GM13977 (cell line): ENCODE data around the gene NPAS3.

Experiments used
- DNase-seq: peaks from one replicate; pipeline ENCODE4 v3.0.0; 2012; ENCODE audit warnings: low spot score
- in situ Hi-C: fragments of 300-500 bp; cut with MboI; formaldehyde crosslinking; loops from one replicate; pipeline ENCODE4 v1.12.0; 2022; ENCODE audit warnings: low sequenced_read_pairs, low pct_unique_long_range_greater_than_20kb, mixed read lengths, inconsistent platforms; ENCODE audit not compliant: unreplicated experiment
- TF ChIP-seq, protein P1 (sequence below): IDR thresholded peaks from 2 replicates; pipeline ENCODE4 v1.5.1; 2012; ENCODE audit warnings: mild to moderate bottlenecking, control low read depth; ENCODE audit not compliant: insufficient read depth; ENCODE audit errors: extremely low read depth, missing control alignments

NPAS3 gene

DNA sequence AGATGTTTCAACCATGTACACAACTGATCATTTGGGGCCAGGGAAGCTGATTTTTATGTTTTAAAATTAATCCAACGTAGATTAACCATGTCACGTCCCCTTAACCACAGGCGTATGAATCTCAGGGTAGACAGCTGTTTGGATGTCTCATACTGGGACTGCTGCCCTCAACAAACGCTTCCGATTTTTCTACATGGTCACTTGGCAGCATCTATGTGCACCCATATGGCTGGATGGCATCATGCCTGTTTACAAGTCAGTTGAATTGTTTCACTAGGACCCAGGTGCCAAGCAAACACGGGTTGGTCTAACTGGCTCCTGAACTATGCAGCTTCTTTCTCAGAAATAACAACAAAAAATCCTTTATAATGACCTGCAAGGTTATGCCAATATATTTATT is 393.8 kb downstream of the NPAS3 start:
- TF ChIP-seq, protein P1, sequence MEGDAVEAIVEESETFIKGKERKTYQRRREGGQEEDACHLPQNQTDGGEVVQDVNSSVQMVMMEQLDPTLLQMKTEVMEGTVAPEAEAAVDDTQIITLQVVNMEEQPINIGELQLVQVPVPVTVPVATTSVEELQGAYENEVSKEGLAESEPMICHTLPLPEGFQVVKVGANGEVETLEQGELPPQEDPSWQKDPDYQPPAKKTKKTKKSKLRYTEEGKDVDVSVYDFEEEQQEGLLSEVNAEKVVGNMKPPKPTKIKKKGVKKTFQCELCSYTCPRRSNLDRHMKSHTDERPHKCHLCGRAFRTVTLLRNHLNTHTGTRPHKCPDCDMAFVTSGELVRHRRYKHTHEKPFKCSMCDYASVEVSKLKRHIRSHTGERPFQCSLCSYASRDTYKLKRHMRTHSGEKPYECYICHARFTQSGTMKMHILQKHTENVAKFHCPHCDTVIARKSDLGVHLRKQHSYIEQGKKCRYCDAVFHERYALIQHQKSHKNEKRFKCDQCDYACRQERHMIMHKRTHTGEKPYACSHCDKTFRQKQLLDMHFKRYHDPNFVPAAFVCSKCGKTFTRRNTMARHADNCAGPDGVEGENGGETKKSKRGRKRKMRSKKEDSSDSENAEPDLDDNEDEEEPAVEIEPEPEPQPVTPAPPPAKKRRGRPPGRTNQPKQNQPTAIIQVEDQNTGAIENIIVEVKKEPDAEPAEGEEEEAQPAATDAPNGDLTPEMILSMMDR: no peak
- DNase-seq: no peak
- in situ Hi-C loops: no loop called here

DNA sequence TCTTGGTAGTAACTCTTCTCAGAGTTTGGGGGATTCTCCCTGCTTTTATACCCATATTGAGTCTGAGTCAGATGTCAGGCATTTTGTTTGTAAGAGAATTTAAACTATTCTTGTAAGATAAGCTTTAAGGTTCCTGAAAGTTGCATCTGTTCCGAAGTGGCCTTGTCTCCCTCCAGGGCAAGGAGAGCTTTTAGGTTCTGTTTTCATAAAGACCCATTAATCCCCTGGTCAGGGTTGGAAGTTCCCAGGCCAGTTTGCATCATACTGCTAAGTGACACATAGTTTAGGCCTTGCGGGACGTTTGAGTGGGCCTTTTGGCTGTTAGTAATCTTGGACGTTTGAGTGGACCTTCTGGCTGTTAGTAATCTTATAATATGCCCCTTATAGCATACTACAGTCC is 396.7 kb downstream of the NPAS3 start:
- TF ChIP-seq, protein P1: no peak
- DNase-seq: no peak
- in situ Hi-C loops: no loop called here

DNA sequence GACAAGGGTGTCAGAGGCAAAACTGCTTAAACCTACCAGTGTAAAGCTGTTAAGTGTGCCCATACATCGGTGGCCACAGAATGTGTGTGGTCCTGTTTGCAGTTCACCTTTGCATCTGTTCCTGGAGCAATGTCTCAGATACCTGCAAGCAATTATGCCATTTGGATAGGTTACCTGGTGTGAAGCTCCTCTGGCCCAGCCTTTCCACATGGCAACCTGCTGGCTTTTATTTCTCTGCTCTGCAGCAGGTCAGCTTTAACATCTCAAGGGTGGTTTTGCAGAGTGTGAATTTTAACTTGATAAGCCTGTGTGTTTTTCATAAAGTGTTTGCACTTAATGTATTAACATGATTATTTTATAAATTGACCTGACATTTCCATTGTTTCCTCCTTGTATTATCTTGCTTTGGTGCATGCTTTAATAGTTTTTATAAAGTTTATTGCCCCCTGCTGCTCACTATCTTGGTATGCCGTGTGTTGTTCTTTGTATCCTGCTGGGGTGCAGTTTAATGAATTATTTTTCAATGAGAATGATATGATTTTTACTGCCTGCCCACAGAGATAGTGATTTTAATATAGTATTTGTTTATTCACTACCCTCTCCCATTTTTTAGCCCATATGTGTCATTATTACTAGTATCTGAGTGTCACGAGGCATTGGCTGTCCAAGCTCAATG is 403.8 kb downstream of the NPAS3 start:
- DNase-seq: no peak
- TF ChIP-seq, protein P1: no peak
- in situ Hi-C loops: no loop called here

DNA sequence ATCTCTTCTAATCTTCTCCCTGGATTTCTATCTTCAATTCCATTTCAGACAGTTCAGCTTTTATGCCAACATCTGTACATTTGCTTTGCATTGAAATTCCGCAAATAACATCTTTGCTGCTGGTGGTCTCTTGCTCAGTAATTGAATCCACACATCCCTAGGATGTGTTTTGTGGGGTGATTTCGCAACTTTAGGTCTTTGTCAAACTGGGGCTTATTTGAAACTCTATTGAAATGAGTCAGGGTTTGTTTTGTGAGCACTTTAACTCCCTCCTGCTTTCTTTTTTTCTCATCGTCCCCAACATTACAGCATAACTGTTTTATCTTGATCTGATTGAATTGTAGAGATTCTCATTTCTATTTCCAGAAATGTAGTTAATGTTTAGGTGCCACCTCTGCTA is 404.3 kb downstream of the NPAS3 start:
- DNase-seq: no peak
- TF ChIP-seq, protein P1: no peak
- in situ Hi-C loops: no loop called here

DNA sequence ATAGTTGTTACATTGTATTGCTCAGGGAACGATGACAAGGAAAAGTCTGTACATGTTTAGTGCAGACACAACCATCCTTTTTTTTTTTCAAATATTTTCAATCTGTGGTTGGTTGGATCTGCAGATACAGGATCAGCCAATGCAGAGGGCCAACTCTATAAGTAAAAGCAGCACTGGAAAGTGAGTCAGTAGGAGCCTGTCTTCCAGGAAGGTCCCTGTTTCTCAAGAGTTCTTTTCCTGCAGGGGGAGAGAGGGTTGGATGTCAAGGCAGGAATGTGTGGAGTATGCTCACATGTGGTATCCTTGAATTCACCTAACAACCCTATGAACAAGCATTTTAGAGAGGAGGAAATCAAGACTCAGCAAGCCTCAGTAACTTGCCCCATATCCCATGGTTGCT is 409.1 kb downstream of the NPAS3 start:
- no peak for DNase-seq
- TF ChIP-seq, protein P1: no peak
- in situ Hi-C loops: no loop called here

DNA sequence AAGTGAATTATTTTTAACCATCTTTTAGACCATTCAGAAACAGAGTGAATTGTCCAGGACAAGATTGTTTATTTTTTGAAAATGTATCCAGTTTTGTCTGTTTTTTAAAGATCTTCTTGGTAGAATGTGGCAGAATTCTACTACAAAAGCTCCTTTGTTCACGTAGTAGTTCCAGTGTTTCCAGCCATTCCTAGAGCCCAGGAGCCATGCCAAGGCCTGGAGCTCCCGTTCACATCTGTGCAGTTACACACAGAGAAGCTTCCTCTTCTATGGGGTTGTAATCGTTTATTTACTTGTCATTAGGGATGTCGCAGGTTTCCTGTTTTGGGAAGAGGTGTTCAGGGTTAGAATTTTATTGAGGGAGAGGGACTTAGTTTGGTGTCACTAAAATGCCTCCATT is 409.8 kb downstream of the NPAS3 start:
- TF ChIP-seq, protein P1: no peak
- no peak for DNase-seq
- in situ Hi-C loops: no loop called here
